GM11168 (cell line): ENCODE measurements around the gene TCEA2.
"Not testable (repeated sequence)": the region's sequence is repeated elsewhere in the genome, so short reads cannot be mapped to it uniquely, and the experiment has no call there.

Experiments used
- in situ Hi-C: fragments of 300-500 bp; cut with MboI; formaldehyde crosslinking; loops from one replicate; pipeline ENCODE4 v1.12.0; 2022; ENCODE audit warnings: low sequenced_read_pairs; ENCODE audit not compliant: unreplicated experiment

Gene TCEA2

GRCh38 chr20:64076061-64076997 lies 13.3 kb downstream of the TCEA2 start:
- in situ Hi-C loops, result no loop called here

- in situ Hi-C loops, result no loop called here
Measured at GRCh38 chr20:64077094-64077493, 14.1 kb downstream of the TCEA2 start.

GRCh38 chr20:64077541-64077875 lies 14.5 kb downstream of the TCEA2 start:
- in situ Hi-C loops, result no loop called here

GRCh38 chr20:64077876-64078551 lies 15.0 kb downstream of the TCEA2 start:
- in situ Hi-C loops, result no loop called here

- in situ Hi-C loops, result no loop called here
Measured at GRCh38 chr20:64078934-64079272, 15.9 kb downstream of the TCEA2 start.

DNA sequence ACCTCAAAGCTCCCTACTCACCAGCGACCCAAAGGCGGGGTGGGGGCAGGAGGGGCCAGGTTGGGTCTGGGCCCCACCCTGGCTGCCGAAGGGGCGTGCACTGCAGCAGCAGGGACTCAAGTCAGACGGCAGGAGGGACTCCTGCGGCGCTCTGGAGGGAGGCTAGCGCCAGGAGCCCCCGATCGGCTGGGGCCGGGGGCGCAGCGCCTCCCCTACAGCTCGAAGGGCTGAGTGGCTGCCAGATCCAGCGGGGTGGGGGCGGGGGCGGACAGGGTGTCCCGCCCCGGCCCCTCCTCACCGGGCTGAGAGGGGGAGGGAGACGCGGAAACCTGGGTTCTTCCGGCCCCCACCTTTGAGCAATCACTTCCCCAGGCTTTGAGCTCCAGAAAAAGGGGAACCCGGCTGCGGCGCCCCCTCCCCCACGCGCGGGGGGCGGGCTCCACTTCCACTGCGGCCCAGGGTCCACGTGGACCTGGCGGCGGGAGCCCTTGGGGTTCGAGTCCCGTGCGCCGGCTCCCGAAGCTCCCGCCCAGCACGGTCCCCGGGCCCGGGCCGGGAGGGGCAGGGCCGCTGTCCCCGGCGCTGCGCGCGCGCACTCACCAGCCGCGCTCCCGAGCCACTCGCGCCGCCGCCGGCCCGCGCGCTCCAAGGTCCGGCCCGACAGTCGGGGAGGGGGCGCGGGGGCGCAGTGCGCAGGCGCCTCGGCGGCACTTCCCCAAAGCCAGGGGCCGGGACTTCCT lies 16.4 kb downstream of the TCEA2 start, which contains the start of gene RGS19:
TSS of gene RGS19 (minus strand) at position 246 of the 740 bp plus-strand sequence. CDS start 2,632 bp downstream, outside the sequence.
- in situ Hi-C loops, result no loop called here

DNA sequence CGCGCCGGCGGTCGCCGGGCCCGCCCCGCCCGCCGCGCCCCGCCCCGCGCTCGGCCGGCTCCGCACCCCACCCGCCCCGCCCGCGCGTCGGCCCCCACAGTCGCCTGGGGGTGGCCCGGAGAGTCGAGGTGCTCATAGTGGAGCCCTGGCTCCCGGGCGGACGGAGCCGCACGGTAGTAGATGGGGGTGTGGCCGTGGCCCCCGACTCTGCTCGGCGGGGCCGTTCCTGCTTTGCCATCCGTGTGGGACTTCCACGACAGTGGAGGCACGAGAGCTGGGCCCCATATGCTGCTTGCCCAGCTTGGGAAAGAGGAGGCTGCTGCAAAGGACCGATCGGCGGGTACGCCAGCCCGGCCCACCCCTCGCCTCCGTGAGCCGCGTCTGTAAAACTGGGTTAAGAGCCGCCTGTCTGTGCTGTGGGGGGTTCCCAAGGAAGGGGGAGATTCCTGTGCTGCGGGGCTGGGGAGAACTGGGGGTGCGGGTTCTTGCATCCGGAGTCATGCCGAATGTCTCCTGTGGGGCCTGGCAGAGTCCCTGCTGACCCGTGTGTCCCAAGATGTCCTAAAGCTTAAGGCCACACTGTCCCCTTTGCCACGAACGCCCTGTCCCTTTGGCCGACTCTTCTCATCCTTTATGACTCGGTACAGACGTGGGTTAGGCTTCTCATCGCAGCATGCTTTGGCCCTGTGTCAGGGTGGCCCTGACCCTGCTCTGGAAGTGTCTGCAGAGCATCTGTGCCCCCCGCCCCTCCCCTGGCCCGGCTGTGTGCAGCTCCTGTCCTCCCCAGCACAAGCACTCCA lies 17.2 kb downstream of the TCEA2 start, which contains the start of gene OPRL1:
TSS of gene OPRL1 (plus strand) at position 70 of the 800 bp plus-strand sequence. CDS start 12,639 bp downstream, outside the sequence.
- in situ Hi-C loops, result no loop called here

DNA sequence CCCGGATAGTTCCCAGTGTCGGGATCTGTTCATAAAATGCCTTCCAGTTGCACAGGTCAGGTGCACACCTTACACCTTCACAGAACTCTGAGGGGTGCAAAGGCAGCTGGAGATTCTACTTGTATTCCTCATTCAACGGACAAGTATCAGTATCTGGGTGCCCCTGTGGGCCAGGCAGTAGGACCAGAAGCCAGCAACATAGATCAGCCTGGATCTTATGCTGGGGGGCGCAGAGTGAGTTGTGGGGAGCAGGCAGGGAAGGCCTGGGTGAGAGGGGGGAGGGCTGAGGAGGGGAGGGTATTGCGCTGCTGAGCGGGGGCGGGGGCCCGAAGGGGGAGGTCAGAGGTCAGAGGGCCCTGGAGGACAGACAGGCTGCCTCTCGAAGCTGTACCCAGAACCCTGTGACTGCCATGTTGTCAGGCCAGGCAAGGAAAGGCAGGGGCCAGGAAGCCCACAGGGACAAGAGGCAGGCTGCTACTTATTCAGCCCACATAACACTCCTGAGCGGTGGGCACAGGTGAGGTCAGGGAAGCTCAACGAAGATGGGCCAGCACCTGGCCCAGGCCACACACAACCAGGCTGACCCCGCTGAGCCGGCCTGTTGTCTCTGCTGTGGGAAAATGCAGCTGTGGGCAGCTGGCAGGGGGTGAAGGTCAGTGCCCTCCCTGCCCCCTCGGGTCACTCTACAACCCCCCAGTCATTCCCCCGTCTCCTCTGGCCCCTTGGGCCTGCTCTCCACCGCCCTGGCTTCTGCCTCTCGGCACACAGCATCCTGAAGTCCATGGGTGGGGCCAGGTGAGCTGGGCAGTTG lies 18.0 kb downstream of the TCEA2 start:
- in situ Hi-C loops, result no loop called here

DNA sequence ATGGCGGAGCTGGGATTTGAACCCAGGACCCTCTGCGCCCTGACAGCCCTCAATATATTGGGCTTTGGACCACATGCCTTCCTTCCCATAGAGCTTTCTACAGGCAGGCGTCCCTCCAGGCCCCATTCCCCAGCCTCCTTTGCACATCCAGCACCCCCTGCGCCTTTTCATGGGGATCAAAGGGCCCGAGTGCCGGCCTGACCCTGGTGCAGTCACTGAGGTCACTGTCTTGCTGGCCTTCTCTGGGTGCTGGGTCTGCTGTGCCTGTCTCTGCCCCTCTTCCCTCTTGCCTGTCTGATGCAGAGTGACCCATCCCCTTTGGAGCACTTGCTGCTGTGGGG lies 18.6 kb downstream of the TCEA2 start:
- in situ Hi-C loops, result no loop called here

- in situ Hi-C loops, result no loop called here
Measured at GRCh38 chr20:64082126-64082731, 19.2 kb downstream of the TCEA2 start.

DNA sequence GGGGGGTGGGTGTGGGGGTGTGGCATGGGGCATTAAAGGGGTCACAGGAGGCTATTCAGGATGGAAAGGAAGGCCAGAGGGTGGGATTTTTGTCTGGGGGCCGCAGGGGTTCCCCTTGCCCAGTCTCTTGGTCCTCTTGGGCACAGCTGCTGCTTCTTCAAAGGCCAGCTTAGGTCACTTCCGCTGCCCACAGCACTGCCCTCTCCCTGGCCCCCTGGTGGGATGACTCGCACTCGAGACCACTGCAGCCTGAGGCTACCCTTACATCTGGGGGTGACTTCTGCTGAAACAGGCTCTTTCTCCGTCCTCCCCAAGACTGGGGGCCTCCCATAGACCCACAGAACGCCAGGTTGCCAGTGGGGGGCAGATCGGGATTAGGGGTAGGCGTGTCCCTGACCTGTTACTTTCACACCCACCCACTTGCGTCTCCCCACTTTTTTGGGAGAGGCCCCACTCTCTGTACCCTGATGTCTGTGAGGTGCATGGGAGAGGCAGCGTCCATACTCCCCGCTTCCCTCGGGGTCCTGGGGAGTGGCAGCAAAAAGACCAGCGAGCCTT lies 19.9 kb downstream of the TCEA2 start:
- in situ Hi-C loops, result no loop called here

DNA sequence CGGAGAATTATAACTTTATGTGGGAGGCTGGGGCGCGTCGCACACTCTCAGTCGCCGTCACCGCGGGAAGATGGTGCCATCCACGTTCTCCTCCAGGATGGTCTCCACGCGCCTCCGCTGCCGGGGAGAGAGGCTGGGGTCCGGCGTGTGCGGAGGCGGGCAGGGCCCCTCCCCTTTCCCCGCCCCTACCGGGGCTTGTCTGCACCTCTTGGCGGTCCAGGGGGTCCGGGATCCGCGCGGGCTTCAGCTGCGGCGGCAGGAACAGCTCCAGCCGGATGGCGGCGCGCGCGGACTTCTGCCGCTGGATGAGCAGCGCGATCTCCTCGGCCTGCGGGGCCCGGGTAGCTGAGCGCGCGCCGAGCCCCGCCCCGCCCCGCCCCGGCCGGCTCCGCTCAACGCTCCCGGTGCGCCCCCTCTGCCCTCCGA lies 20.4 kb downstream of the TCEA2 start:
- in situ Hi-C loops, result no loop called here

- in situ Hi-C loops, result no loop called here
Measured at GRCh38 chr20:64083804-64084684, 21.0 kb downstream of the TCEA2 start, which contains the start of gene LKAAEAR1. TSS of gene LKAAEAR1 (minus strand) at chr20:64084398. CDS start at chr20:64084219, 179 bp downstream.

GRCh38 chr20:64084685-64085152 lies 21.7 kb downstream of the TCEA2 start:
- in situ Hi-C loops, result no loop called here

DNA sequence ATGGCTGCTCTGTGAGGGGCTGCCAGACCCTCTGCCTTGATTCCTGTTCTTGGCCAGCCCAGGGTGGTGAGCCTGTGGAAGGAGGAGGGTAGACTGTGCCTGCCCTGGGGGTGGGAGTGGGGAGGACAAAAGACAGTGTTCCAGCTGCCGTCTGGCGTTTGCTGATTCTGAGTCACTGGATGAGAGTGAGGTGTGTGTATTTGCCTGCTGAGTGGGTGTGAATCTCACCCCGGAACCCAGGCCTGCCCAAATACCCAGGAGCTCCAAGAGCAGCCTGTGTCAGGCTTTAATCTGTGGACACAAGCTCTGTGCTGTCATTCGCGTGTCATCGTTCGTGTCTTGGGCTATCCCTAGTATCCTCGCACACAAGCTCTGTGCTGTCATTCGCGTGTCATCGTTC lies 23.8 kb downstream of the TCEA2 start:
- in situ Hi-C loops, result no loop called here

- in situ Hi-C loops, result not testable (repeated sequence)
Measured at GRCh38 chr20:64087226-64087825, 24.3 kb downstream of the TCEA2 start.

DNA sequence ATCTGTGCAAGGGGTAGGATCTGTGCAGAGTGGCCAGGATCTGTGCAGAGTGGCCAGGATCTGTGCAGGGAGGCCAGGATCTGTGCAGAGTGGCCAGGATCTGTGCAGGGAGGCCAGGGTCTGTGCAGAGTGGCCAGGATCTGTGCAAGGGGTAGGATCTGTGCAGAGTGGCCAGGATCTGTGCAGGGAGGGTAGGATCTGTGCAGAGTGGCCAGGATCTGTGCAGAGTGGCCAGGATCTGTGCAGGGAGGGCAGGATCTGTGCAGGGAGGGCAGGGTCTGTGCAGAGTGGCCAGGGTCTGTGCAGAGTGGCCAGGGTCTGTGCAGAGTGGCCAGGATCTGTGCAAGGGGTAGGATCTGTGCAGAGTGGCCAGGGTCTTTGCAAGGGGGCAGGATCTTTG lies 25.6 kb downstream of the TCEA2 start:
- in situ Hi-C loops, result not testable (repeated sequence)
